ENCODE measurements around the gene ISG15.

- no peak for TF ChIP-seq CTCF (conservative IDR thresholded peaks at IDR 0.05)
- TF ChIP-seq ZFX (IDR thresholded peaks at IDR 0.05): no peak
Observed at GRCh38 chr1:1049318-1050165, 36.2 kb downstream of the ISG15 start.

Data from C4-2B (cell line).